HG03432 (cell line): ENCODE data around the gene ALDH1B1.

Experiments used
- ATAC-seq: cut with Tn5 transposase; IDR thresholded peaks from one replicate; pipeline ENCODE4 v1.9.1; 2021; ENCODE audit warnings: mild to moderate bottlenecking, moderate library complexity; ENCODE audit not compliant: unreplicated experiment

The ALDH1B1 gene

DNA sequence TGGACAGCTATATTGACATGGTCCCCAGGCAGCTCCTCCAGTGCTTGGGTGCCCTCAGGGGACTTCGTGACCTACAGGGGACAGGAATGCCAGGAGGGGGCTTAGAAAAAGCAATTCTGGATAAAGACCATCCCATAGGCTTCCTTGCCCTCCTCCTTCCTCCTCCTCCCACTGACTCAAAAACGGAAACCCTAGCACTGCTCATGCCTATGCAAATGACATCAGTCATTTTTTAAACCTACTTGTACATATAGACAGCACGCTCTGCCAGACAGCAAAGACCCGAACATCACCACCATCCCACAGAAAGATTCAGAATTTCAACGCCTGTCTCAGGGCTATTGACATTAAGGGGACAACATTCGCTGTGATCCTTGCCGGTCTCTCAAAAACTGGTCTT is 20.8 kb downstream of the ALDH1B1 start:
- ATAC-seq, result peak; percentile 39

GRCh38 chr9:38414040-38414723 is 21.7 kb downstream of the ALDH1B1 start:
- ATAC-seq, result no peak

GRCh38 chr9:38415856-38416255 is 23.4 kb downstream of the ALDH1B1 start:
- no peak for ATAC-seq

- no peak for ATAC-seq
Observed at GRCh38 chr9:38416461-38416860, 24.0 kb downstream of the ALDH1B1 start.

GRCh38 chr9:38417003-38417945 is 24.8 kb downstream of the ALDH1B1 start:
- no peak for ATAC-seq

DNA sequence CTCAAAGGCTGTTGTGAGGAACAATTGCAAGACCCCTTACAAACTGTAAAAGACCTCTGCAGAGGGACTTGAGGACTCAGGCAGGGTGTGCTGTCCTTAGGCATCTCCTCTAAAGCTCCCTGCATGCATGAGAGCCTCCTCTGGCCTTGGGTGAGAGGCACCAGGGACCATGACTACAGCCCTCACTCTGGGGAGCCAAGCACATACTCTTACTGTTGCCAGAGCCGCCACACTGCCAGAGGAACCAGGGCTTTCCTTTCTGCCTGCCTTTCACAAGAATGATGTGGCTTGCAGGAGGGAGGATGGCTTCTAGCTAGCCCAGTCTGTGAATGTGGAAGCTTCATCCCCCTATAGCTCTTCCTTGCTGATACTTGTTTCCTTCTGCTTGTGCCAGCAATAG is 25.9 kb downstream of the ALDH1B1 start:
- no peak for ATAC-seq

GRCh38 chr9:38419181-38419580 is 26.7 kb downstream of the ALDH1B1 start:
- no peak for ATAC-seq

DNA sequence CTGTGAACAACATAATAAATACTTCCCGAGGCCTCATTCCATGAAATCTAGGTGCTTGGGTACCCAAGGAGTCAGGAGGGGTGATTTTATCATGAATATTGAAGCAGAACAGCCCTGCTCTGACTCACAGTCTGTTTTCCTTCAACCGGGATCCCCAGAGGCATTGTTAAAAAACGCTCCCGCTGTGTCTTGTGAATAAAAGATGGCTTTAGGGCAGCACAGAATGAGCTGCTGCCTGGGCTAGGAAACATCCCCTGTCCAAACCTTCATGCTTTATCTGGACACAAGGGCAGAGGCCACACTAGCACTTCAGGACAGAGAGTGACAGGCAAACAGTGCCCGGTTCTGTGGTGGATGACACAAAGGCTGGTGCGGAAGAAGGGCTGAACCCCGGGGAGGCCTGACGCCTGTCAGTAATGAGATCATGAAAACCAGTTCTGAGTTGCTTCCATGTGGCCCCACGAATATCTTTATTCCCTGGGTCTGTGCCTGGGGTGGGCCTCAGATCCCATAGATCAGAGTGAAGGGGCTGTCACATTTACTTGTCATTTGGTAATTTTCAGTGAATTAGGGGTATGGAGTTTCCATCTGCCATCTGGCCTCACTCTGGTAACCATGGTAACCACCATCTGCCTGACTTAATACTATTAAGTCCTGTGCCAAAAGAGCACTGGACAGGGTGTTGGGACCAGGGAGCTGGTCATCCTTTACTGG is 29.2 kb downstream of the ALDH1B1 start:
- no peak for ATAC-seq

GRCh38 chr9:38422555-38423260 is 30.2 kb downstream of the ALDH1B1 start:
- ATAC-seq, result no peak

DNA sequence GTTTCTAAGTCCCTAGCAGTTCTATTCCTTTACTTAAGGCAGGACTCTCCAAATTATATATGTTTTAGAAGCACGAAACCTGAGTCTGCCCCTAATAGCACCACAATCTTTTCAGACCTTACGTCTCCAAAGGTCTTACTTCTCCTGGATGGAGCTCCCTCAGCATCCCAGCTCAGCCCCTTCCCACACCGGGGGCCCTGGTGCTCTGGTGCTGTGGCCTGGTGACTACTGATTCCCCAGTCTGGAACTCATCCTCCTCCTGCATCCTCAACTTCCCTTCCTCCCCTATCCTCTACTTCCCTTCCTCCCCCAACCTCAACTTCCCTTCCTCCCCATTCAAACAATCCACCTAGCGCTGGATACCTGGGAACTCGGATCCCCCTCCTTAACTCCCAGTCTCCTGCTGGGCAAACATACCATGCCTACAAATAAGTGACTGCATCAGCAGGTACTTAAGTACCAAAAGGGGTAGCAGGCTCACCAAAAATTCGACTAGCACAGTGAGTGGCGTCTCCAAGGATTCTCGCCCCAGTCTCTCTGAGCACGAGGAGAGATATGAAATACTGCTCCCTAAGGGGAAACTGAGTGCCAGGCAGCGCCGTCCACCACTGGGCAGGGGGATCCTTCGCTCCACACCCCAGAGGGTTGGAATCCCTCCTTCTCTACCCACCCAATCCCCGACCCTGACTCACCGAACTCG is 30.9 kb downstream of the ALDH1B1 start:
- no peak for ATAC-seq

DNA sequence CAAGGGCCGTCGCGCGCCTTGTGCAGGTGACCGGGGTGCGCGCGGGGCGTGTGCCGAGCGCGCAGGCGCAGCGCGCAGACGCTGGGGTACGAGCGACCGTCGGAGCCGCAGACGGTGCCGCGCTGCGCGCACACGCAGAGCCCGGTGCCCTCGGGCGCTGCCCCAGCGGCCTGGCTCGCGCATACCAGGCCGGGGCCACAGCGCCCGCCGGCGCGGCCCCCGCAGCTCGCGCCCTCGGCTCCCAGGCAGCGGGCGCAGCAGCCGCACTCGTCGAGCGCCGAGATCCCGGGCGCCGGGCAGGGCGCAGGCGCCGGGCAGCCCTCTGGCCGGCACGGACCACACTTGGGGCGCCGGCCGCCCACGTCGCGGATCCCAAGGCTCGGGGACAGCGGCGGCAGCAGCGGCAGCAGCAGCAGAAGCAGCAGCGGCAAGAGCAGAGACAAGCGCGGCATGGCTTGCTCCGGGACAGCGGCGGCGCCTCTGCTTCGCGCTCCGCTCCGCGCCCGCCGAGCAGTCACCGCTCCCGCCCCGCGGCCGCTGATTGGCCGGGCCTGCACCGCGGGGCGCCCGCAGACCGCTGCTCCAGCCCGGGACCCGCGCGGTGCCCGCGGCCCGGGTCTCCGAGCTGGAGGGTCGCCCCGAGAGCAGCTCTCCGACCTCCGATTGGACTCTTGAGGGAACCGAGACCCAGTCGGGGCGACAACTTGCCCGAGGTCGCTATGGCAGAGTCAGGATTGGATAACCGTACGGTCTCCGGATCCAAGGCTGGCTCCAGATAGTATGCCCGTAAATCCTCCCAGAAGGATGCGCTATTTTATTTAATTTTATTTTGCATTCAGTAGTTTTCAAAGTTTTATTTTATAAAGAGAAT is 31.7 kb downstream of the ALDH1B1 start, which contains the start of gene IGFBPL1:
Gene IGFBPL1, minus strand, starts transcription at position 482 of the 871 bp plus-strand sequence. Its CDS starts 30 bp downstream, at position 452.
- peak; percentile 71 for ATAC-seq

DNA sequence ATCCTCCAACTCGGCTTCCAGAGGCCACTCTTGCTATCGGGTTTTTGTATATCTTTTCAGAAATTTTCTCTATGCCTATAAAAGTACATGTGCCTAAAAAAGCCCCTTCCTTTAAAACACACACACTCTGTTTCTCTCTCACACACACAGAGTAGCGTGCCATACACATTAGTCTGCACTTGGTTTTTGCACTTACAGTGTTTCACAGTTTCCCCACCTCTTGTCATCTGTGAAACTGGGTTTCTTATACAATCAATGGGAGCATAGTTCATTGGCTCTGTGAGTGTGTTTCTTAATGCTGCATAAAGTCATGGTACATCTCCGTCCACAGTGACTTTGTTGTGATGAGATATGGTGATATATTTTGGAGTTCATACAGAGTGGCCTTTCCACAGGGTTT is 32.4 kb downstream of the ALDH1B1 start:
- ATAC-seq, result no peak

DNA sequence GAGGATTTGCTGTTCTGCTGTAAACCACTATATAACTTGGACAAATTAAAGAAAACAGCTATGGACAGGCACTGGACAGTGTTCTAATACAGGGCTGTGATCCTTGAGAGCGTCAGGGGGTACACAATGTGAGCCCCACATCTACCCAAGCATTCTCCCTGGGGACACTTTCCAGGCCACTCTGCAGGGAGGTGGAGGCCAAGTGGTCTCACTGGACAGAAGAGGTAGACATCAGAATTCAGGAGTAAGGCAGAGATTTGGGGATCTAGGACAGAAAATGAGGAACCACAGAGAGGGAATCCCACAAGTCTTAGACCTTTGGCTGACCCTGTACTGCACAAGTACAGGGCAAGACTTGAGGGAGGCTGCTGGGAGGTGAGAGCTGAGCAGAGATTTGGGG is 35.6 kb downstream of the ALDH1B1 start:
- ATAC-seq, result no peak

DNA sequence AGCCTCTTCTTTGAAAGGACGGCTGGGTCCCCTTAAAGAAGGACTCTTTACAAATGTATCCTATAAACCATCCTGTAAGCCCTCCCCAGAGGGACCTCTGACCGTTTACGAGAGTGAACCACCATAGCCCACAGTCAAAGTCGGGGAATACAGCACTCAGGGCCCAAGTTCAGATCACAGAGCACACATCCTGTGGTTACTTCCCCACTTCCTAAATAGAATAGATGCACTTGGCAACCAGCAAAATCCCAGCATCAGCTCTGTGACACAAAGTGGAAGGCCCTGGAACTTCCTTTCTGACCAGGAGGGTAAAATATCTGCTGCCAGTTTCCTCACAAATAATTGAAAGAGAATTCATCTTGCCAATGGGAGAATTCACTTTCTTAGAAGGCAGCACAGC is 38.6 kb downstream of the ALDH1B1 start:
- peak; percentile 45 for ATAC-seq

DNA sequence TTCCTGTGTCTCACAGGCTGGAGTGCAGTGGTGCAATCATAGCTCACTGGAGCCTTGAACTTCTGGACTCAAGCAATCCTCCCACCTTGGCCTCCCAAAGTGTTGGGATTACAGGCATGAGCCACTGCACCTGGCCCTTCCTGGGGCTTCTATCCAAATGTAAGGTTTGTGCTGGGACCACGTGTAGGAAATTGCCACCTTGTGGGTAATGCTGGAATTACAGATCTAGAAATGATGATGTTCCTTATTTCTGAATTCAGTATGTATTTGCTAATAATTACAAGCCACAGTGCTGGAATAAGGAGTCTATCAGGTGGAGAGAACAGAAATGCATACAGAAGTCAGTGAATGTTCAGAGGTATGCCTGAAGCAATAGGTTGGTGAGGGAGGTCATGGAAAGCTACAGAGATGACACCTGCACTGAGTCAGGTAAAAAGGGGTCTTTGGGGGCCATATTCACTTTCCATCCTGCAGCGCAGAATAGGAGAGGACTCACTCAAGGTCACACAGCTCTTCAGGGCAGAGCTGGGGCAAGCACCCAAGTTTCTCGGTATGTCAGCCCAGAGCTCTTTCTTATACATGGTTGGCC is 40.5 kb downstream of the ALDH1B1 start:
- no peak for ATAC-seq

- ATAC-seq, result no peak
Observed at GRCh38 chr9:38434365-38434764, 41.9 kb downstream of the ALDH1B1 start.

DNA sequence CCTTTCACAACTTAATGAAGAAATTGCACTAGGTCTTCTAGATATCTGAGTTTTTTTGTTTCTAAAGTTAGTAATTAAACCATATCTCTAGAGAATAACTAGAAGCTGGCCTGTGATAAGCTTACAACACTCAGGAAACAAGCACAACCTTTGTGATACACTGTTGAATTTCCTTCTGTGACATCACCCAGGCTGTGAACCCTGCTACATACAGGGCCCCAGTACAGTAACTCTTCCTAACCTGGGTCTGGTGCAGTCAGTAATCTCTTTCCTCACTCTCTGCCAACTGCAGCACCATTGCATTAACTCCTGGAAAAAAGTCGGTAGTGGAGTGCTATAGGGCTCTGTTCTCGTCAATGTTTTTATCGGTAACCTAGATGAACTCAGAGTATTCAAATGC is 42.4 kb downstream of the ALDH1B1 start:
- ATAC-seq, result no peak

DNA sequence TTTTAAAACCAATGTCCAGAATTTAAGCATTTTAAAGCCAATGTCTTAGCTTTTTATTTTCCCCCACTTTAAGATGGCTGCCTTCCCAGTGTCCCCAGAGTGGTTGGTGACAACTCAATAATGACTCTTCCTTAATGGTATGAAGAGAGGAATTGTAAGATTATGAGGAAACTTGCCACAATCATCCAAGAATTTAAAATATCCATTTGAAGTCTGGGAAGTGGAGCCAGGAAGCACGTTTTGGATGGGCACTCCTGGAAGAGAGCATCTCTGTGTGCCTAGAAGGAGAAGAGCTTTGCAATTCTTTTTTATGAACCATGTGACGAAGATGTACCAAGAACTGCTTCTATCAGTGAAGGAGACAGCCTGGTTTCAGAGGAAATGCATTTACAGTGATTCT is 43.0 kb downstream of the ALDH1B1 start:
- ATAC-seq, result no peak

- no peak for ATAC-seq
Observed at GRCh38 chr9:38436708-38437107, 44.2 kb downstream of the ALDH1B1 start.
